OCI-LY1 (cell line): ENCODE results near the gene HINT1.

ENCODE experiments used
- H2AFZ ChIP-seq: fragments of 200-600 bp; sonication (generic), shearing (Covaris generic); 2 replicates; pipeline ENCODE4 v1.6.0; 2014; ENCODE audit warnings: antibody characterized with exemption, mild to moderate bottlenecking, low read length
- H3F3A ChIP-seq: fragments of 200-600 bp; sonication (generic), shearing (Covaris generic); 2 replicates; pipeline ENCODE4 v1.6.0; 2014; ENCODE audit warnings: mild to moderate bottlenecking, antibody characterized with exemption, low read length, moderate library complexity; ENCODE audit not compliant: insufficient read depth
- H3K27ac ChIP-seq: fragments of 200-600 bp; sonication (generic); 2 replicates; pipeline ENCODE4 v1.5.1; 2014; ENCODE audit warnings: low read length, mixed run types, mild to moderate bottlenecking, low read depth; ENCODE audit not compliant: poor library complexity, severe bottlenecking
- H3K27me3 ChIP-seq: fragments of 200-600 bp; sonication (generic); 2 replicates; pipeline ENCODE4 v1.6.0; 2014; ENCODE audit warnings: antibody characterized with exemption, mild to moderate bottlenecking, low read length, moderate library complexity; ENCODE audit not compliant: insufficient read depth
- H3K36me3 ChIP-seq: fragments of 200-600 bp; sonication (generic); 2 replicates; pipeline ENCODE4 v1.6.1; 2014; ENCODE audit warnings: mild to moderate bottlenecking, antibody characterized with exemption, low read length, moderate library complexity, mixed read lengths; ENCODE audit not compliant: insufficient read depth
- H3K4me1 ChIP-seq: fragments of 200-600 bp; sonication (generic); 2 replicates; pipeline ENCODE4 v1.5.1; 2014; ENCODE audit warnings: mild to moderate bottlenecking, low read length, moderate library complexity; ENCODE audit not compliant: insufficient read depth, severe bottlenecking
- H3K4me2 ChIP-seq: fragments of 200-600 bp; sonication (generic), shearing (Covaris generic); 2 replicates; pipeline ENCODE4 v1.6.1; 2014; ENCODE audit warnings: low read length
- H3K4me3 ChIP-seq: fragments of 200-600 bp; sonication (generic); 2 replicates; pipeline ENCODE4 v1.5.1; 2014; ENCODE audit warnings: low read length, low read depth, mild to moderate bottlenecking, mixed read lengths; ENCODE audit not compliant: poor library complexity, severe bottlenecking
- H3K79me2 ChIP-seq: fragments of 200-600 bp; shearing (Covaris generic); 2 replicates; pipeline ENCODE4 v1.6.1; 2016; ENCODE audit warnings: mixed run types, low read length, mixed read lengths; ENCODE audit not compliant: insufficient read depth
- H3K9ac ChIP-seq: fragments of 200-600 bp; sonication (generic), shearing (Covaris generic); 2 replicates; pipeline ENCODE4 v1.6.1; 2014; ENCODE audit warnings: mild to moderate bottlenecking, low read length, mixed read lengths
- H3K9me2 ChIP-seq: fragments of 200-600 bp; sonication (generic), shearing (Covaris generic); 2 replicates; pipeline ENCODE4 v1.6.1; 2014; ENCODE audit warnings: low read depth, mild to moderate bottlenecking, low read length, mixed read lengths
- H3K9me3 ChIP-seq: fragments of 200-600 bp; shearing (Covaris generic); 2 replicates; pipeline ENCODE4 v1.6.1; 2014; ENCODE audit warnings: low read length, mixed read lengths
- H4K20me1 ChIP-seq: fragments of 200-600 bp; sonication (generic), shearing (Covaris generic); 2 replicates; pipeline ENCODE4 v1.6.0; 2016; ENCODE audit warnings: mild to moderate bottlenecking, low read length; ENCODE audit not compliant: insufficient read depth
- CTCF ChIP-seq: fragments of 200-600 bp; sonication (generic), shearing (Covaris generic); IDR thresholded peaks from 2 replicates; pipeline ENCODE4 v1.5.1; 2017; ENCODE audit warnings: mild to moderate bottlenecking, antibody characterized with exemption, low read length, moderate library complexity, mixed read lengths
- EZH2 ChIP-seq: fragments of 200-600 bp; sonication (generic), shearing (Covaris generic); IDR thresholded peaks from 2 replicates; pipeline ENCODE4 v1.8.0; 2017; ENCODE audit warnings: borderline replicate concordance, mixed run types, mild to moderate bottlenecking, antibody characterized with exemption, low read length, moderate library complexity, mixed read lengths

HINT1 gene

GRCh38 chr5:131204964-131205363 lies 39.9 kb upstream of the HINT1 start:
- Histone ChIP-seq H3K27ac (no peak overlapping the region), H3K9ac (no peak overlapping the region), H3K27me3 (no peaks in the 10 kb centered on the region), H3K9me3 (no peaks in the 10 kb centered on the region), H3K36me3 (peaks cover 12% of the 10 kb centered on the region; the same call in 1 of the 2 replicates), H3K79me2 (no peaks in the 10 kb centered on the region), H3K4me1 (peaks cover 33% of the 10 kb centered on the region), H3F3A (peaks cover 4% of the 10 kb centered on the region), H3K4me2 (no peak overlapping the region), H4K20me1 (no peaks in the 10 kb centered on the region), H2AFZ (no peak overlapping the region), H3K4me3 (no peak overlapping the region), H3K9me2 (no peaks in the 10 kb centered on the region)
- no peak for TF ChIP-seq CTCF
- TF ChIP-seq EZH2, result no peak

- H3K36me3 ChIP-seq, result peaks cover 20% of the 10 kb centered on the region; the same call in 1 of the 2 replicates
- H3K4me2 ChIP-seq, result no peak overlapping the region
- no peak overlapping the region for H3K27ac ChIP-seq
- no peak overlapping the region for H2AFZ ChIP-seq
- no peaks in the 10 kb centered on the region for H3K9me3 ChIP-seq
- H3F3A ChIP-seq, result no peaks in the 10 kb centered on the region
- H3K9me2 ChIP-seq, result no peaks in the 10 kb centered on the region
- H3K79me2 ChIP-seq, result no peaks in the 10 kb centered on the region
- no peaks in the 10 kb centered on the region for H3K4me1 ChIP-seq
- no peak overlapping the region for H3K9ac ChIP-seq
- H4K20me1 ChIP-seq, result no peaks in the 10 kb centered on the region
- H3K27me3 ChIP-seq, result no peaks in the 10 kb centered on the region
- no peak overlapping the region for H3K4me3 ChIP-seq
- TF ChIP-seq CTCF, result no peak
- no peak for TF ChIP-seq EZH2
Measured at GRCh38 chr5:131200560-131200959, 35.5 kb upstream of the HINT1 start.

- Histone ChIP-seq H3K79me2 (no peaks in the 10 kb centered on the region), H3K9me3 (no peaks in the 10 kb centered on the region), H3K9me2 (no peaks in the 10 kb centered on the region), H4K20me1 (no peaks in the 10 kb centered on the region), H3K27ac (no peak overlapping the region), H3K4me3 (no peak overlapping the region), H3F3A (no peaks in the 10 kb centered on the region), H3K27me3 (no peaks in the 10 kb centered on the region), H3K9ac (no peak overlapping the region), H3K4me2 (no peak overlapping the region), H2AFZ (no peak overlapping the region), H3K36me3 (peaks cover 20% of the 10 kb centered on the region; the same call in 1 of the 2 replicates), H3K4me1 (no peaks in the 10 kb centered on the region)
- no peak for TF ChIP-seq CTCF
- no peak for TF ChIP-seq EZH2
Measured at GRCh38 chr5:131198625-131199024, 33.6 kb upstream of the HINT1 start.
